GM23248 (cell line): ENCODE data around the gene MMP28.

ENCODE experiments used
- EZH2 ChIP-seq: fragments of 200-600 bp; sonication (generic); IDR thresholded peaks from 2 replicates; pipeline ENCODE4 v1.6.1; 2018; ENCODE audit warnings: antibody characterized with exemption, mild to moderate bottlenecking; ENCODE audit not compliant: insufficient read depth, poor library complexity, severe bottlenecking
- EZH2phosphoT487 ChIP-seq: fragments of 200-600 bp; sonication (generic); IDR thresholded peaks from 2 replicates; pipeline ENCODE4 v1.6.1; 2018; ENCODE audit warnings: antibody characterized with exemption, moderate library complexity, mild to moderate bottlenecking, low read depth; ENCODE audit not compliant: insufficient read depth

DNA sequence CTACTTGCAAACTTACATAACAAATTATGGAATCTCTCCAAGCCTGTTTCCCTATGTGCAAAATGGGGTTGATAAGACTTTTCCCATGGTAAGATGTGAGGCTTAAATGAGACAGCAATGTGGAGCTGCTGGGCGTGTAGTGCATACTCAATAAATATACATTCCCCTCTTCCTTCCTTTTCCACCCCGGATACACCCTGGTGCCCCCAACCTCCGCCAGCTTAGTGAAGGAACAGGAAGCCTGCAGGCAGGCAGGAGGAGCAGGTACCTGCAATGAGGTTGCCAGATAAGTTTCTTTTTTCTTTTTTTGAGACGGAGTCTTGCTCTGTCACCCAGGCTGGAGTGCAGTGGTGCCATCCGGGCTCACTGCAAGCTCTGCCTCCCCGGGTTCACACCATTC, 19.9 kb downstream of the MMP28 start:
- TF ChIP-seq EZH2phosphoT487 (no peak), EZH2 (no peak)
